Neural cell (in vitro differentiated cells): ENCODE results near the gene SLC2A1. TPM values are rescaled to one million over a fixed set of nuclear protein-coding genes. Genes with fewer than 3 reads are reported as not detected.

Experiments
- H2AFZ ChIP-seq: fragments of 200-600, 300-800 bp; sonication (generic), shearing (Covaris generic); 2 replicates; pipeline ENCODE4 v1.6.0; 2014; ENCODE audit warnings: low read depth, mild to moderate bottlenecking, antibody characterized with exemption, low read length, moderate library complexity
- H3F3A ChIP-seq: fragments of 200-600 bp; shearing (Covaris generic); 2 replicates; pipeline ENCODE4 v1.6.1; 2016; ENCODE audit warnings: mild to moderate bottlenecking, moderate library complexity, mixed read lengths, antibody characterized with exemption, low read length; ENCODE audit not compliant: insufficient read depth, poor library complexity, severe bottlenecking
- H3K27ac ChIP-seq: fragments of 200-600, 300-800 bp; sonication (generic), shearing (Covaris generic); 2 replicates; pipeline ENCODE4 v1.5.1; 2014; ENCODE audit warnings: mild to moderate bottlenecking, low read length, moderate library complexity
- H3K27me3 ChIP-seq: fragments of 300-800, 200-600 bp; sonication (generic), shearing (Covaris generic); 2 replicates; pipeline ENCODE4 v1.6.0; 2014; ENCODE audit warnings: mild to moderate bottlenecking, low read depth, low read length, moderate library complexity; ENCODE audit not compliant: insufficient read depth
- H3K36me3 ChIP-seq: fragments of 300-800, 200-600 bp; sonication (generic), shearing (Covaris generic); 2 replicates; pipeline ENCODE4 v1.5.1; 2014; ENCODE audit warnings: mild to moderate bottlenecking, antibody characterized with exemption, low read length, moderate library complexity; ENCODE audit not compliant: insufficient read depth
- H3K4me2 ChIP-seq: fragments of 300-800, 200-600 bp; sonication (generic), shearing (Covaris generic); 2 replicates; pipeline ENCODE4 v1.6.0; 2014; ENCODE audit warnings: mild to moderate bottlenecking, low read length
- H3K4me3 ChIP-seq: fragments of 300-800, 200-600 bp; sonication (generic), shearing (Covaris generic); 2 replicates; pipeline ENCODE4 v1.5.1; 2014; ENCODE audit warnings: mild to moderate bottlenecking, low read length, moderate library complexity
- H3K79me2 ChIP-seq: fragments of 200-600 bp; shearing (Covaris generic); replicated peaks from 2 replicates; pipeline ENCODE4 v1.6.0; 2014; ENCODE audit warnings: mild to moderate bottlenecking, low read length, moderate library complexity; ENCODE audit not compliant: insufficient read depth
- H3K9ac ChIP-seq: fragments of 300-800, 200-600 bp; sonication (generic), shearing (Covaris generic); 2 replicates; pipeline ENCODE4 v1.6.1; 2016; ENCODE audit warnings: mild to moderate bottlenecking, low read length, mixed read lengths
- H3K9me2 ChIP-seq: fragments of 200-600 bp; shearing (Covaris generic); 2 replicates; pipeline ENCODE4 v1.6.1; 2016; ENCODE audit warnings: mild to moderate bottlenecking, low read length, mixed read lengths; ENCODE audit not compliant: insufficient read depth
- H3K9me3 ChIP-seq: fragments of 200-600, 300-800 bp; sonication (generic), shearing (Covaris generic); 2 replicates; pipeline ENCODE4 v1.6.1; 2016; ENCODE audit warnings: mild to moderate bottlenecking, mixed run types, low read length, moderate library complexity, mixed read lengths
- H4K20me1 ChIP-seq: fragments of 200-600 bp; shearing (Covaris generic); 2 replicates; pipeline ENCODE4 v1.6.1; 2016; ENCODE audit warnings: mild to moderate bottlenecking, mixed run types; ENCODE audit not compliant: insufficient read depth
- EP300 ChIP-seq: fragments of 450-650 bp; conservative IDR thresholded peaks from 2 replicates; pipeline ENCODE4 v1.6.1; 2014; ENCODE audit warnings: antibody characterized with exemption, mild to moderate bottlenecking, moderate library complexity; ENCODE audit not compliant: poor library complexity, severe bottlenecking
- EZH2 ChIP-seq: fragments of 200-600, 300-800 bp; shearing (Covaris generic), sonication (generic); IDR thresholded peaks from 2 replicates; pipeline ENCODE4 v1.6.1; 2014; ENCODE audit warnings: antibody characterized with exemption, low read length, borderline replicate concordance, mild to moderate bottlenecking; ENCODE audit not compliant: insufficient read depth, poor library complexity, severe bottlenecking
- MXI1 ChIP-seq: fragments of 450-650 bp; conservative IDR thresholded peaks from 2 replicates; pipeline ENCODE4 v1.6.1; 2014; ENCODE audit warnings: antibody characterized with exemption, mild to moderate bottlenecking; ENCODE audit not compliant: poor library complexity, severe bottlenecking
- POLR2AphosphoS5 ChIP-seq: IDR thresholded peaks from 2 replicates; pipeline ENCODE4 v1.6.1; 2012
- RAD21 ChIP-seq: fragments of 450-650 bp; conservative IDR thresholded peaks from 2 replicates; pipeline ENCODE4 v1.6.1; 2014; ENCODE audit warnings: antibody characterized with exemption, mild to moderate bottlenecking, moderate library complexity
- SMC3 ChIP-seq: fragments of 450-650 bp; conservative IDR thresholded peaks from 2 replicates; pipeline ENCODE4 v1.6.1; 2014; ENCODE audit warnings: antibody characterized with exemption, mild to moderate bottlenecking, moderate library complexity; ENCODE audit not compliant: poor library complexity
- TAF1 ChIP-seq: IDR thresholded peaks from 2 replicates; pipeline ENCODE4 v1.6.1; 2012; ENCODE audit warnings: low read depth
- polyA plus RNA-seq: library from polyadenylated mRNA; depleted of rRNA; stranded (reverse); fragments of >200 nt; gene quantifications from 2 replicates; pipeline ENCODE4 v1.2.3, GENCODE V29; 2014
- TF ChIP-seq, protein P1 (sequence below): IDR thresholded peaks from 2 replicates; pipeline ENCODE4 v1.6.1; 2012; ENCODE audit warnings: borderline replicate concordance
- TF ChIP-seq, protein P2 (sequence below): fragments of 450-650 bp; IDR thresholded peaks from 2 replicates; pipeline ENCODE4 v1.5.1; 2014; ENCODE audit warnings: antibody characterized with exemption, mild to moderate bottlenecking, moderate library complexity; ENCODE audit not compliant: poor library complexity, severe bottlenecking

The SLC2A1 gene
- polyA plus RNA-seq, 1 donor from 2014 or later = 39.4 TPM

DNA sequence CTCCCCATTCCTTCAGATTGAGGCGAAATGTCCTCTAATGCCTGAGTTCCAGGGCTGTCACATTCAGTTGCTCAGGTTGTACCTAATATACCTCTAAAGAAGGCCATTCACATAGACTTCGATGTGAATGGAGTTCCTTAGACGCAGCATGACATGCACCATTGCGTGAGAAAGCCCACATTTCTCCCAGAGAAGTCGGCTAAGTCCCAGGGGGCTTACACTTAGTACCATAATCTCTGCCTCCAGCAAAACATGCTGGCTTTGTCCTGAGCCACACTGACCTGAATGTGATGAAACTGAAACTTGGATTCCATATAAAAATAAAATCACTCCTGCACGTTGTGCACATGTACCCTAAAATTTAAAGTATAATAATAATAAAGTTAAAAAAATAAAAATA is 23.2 kb upstream of the SLC2A1 start:
- Histone ChIP-seq H3K9me2 (no peaks in the 10 kb centered on the region), H3F3A (no peaks in the 10 kb centered on the region), H3K27ac (no peak overlapping the region), H3K27me3 (no peaks in the 10 kb centered on the region), H3K79me2 (no peaks in the 10 kb centered on the region), H4K20me1 (no peaks in the 10 kb centered on the region), H3K9ac (no peak overlapping the region), H3K4me2 (no peak overlapping the region), H3K36me3 (no peaks in the 10 kb centered on the region), H2AFZ (no peak overlapping the region), H3K4me3 (no peak overlapping the region), H3K9me3 (no peaks in the 10 kb centered on the region)
- TF ChIP-seq EP300 (no peak), TAF1 (no peak), EZH2 (no peak), SMC3 (no peak)
- TF ChIP-seq, protein P1, sequence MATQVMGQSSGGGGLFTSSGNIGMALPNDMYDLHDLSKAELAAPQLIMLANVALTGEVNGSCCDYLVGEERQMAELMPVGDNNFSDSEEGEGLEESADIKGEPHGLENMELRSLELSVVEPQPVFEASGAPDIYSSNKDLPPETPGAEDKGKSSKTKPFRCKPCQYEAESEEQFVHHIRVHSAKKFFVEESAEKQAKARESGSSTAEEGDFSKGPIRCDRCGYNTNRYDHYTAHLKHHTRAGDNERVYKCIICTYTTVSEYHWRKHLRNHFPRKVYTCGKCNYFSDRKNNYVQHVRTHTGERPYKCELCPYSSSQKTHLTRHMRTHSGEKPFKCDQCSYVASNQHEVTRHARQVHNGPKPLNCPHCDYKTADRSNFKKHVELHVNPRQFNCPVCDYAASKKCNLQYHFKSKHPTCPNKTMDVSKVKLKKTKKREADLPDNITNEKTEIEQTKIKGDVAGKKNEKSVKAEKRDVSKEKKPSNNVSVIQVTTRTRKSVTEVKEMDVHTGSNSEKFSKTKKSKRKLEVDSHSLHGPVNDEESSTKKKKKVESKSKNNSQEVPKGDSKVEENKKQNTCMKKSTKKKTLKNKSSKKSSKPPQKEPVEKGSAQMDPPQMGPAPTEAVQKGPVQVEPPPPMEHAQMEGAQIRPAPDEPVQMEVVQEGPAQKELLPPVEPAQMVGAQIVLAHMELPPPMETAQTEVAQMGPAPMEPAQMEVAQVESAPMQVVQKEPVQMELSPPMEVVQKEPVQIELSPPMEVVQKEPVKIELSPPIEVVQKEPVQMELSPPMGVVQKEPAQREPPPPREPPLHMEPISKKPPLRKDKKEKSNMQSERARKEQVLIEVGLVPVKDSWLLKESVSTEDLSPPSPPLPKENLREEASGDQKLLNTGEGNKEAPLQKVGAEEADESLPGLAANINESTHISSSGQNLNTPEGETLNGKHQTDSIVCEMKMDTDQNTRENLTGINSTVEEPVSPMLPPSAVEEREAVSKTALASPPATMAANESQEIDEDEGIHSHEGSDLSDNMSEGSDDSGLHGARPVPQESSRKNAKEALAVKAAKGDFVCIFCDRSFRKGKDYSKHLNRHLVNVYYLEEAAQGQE = no peak

DNA sequence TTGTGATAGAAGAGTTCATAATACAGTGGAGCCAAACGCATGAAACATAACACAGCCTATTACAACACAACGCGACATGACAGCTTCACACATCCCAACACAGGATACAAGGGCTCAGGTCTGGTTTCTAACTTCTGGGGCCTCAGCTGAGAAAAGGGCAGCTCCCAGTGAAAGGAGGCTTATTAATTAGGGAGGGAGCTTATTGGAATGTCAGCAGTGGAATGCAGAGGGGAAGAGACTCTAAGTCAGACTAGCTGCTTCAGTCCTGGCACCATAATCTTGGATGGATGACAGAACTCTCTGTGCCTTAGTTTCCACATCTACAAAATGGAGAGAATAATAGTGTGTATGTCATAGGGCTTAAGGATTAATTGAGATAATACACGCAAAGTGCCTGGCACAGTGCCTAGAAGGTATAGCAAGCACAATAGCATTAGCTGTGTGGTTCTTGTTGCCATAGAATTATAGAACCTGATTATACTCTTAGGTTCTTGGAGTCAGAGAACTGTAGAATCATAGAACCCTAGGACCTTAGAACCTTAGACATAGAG is 22.7 kb upstream of the SLC2A1 start:
- no peaks in the 10 kb centered on the region for H3K9me3 ChIP-seq
- H3K27me3 ChIP-seq = no peaks in the 10 kb centered on the region
- H3K4me3 ChIP-seq = no peak overlapping the region
- H3K36me3 ChIP-seq = no peaks in the 10 kb centered on the region
- TF ChIP-seq TAF1 (no peak), EP300 (no peak), EZH2 (no peak), MXI1 (no peak), POLR2AphosphoS5 (no peak), RAD21 (no peak), SMC3 (no peak)
- TF ChIP-seq, protein P2, sequence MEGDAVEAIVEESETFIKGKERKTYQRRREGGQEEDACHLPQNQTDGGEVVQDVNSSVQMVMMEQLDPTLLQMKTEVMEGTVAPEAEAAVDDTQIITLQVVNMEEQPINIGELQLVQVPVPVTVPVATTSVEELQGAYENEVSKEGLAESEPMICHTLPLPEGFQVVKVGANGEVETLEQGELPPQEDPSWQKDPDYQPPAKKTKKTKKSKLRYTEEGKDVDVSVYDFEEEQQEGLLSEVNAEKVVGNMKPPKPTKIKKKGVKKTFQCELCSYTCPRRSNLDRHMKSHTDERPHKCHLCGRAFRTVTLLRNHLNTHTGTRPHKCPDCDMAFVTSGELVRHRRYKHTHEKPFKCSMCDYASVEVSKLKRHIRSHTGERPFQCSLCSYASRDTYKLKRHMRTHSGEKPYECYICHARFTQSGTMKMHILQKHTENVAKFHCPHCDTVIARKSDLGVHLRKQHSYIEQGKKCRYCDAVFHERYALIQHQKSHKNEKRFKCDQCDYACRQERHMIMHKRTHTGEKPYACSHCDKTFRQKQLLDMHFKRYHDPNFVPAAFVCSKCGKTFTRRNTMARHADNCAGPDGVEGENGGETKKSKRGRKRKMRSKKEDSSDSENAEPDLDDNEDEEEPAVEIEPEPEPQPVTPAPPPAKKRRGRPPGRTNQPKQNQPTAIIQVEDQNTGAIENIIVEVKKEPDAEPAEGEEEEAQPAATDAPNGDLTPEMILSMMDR = no peak
- TF ChIP-seq, protein P1 = no peak
- H3K27ac ChIP-seq = no peak overlapping the region
- no peaks in the 10 kb centered on the region for H3F3A ChIP-seq
- no peak overlapping the region for H3K4me2 ChIP-seq
- no peaks in the 10 kb centered on the region for H3K9me2 ChIP-seq
- H2AFZ ChIP-seq = no peak overlapping the region
- no peaks in the 10 kb centered on the region for H3K79me2 ChIP-seq
- no peak overlapping the region for H3K9ac ChIP-seq
- no peaks in the 10 kb centered on the region for H4K20me1 ChIP-seq
